ENCODE data around the gene RIMBP2. TPM values are rescaled to one million over a fixed set of nuclear protein-coding genes. Genes with fewer than 3 reads are reported as not detected.

RIMBP2 gene
- total RNA-seq, 1 experiment from 2014 or later, result not detected

- H3K4me1 ChIP-seq, result no peaks in the 10 kb centered on the region
- no TSS peak for BruUV-seq (replicated peaks)
- H3K9me3 Mint-ChIP-seq (ENCODE audit: unreplicated experiment), result peaks cover 10% of the 10 kb centered on the region
- H3K4me1 Mint-ChIP-seq (ENCODE audit: low read depth, unreplicated experiment), result no peaks in the 10 kb centered on the region
- no peak overlapping the region for H3K27ac Mint-ChIP-seq (ENCODE audit: unreplicated experiment)
- H3K27me3 Mint-ChIP-seq (ENCODE audit: insufficient read depth, unreplicated experiment), result peaks cover 6% of the 10 kb centered on the region
- ChIA-PET CTCF (no interaction called here), POLR2A (no interaction called here)
- H3K9me3 ChIP-seq, result no peaks in the 10 kb centered on the region
- intact Hi-C loops (cut with micrococcal nuclease; ENCODE audit: unreplicated experiment), result no loop called here
- no peaks in the 10 kb centered on the region for H3K27me3 ChIP-seq (replicated peaks; ENCODE audit: control insufficient read depth, insufficient read depth, low read length)
- TF ChIP-seq CTCF (IDR thresholded peaks at IDR 0.05; ENCODE audit: insufficient read depth in 1 of 2, low read depth in 1 of 2, low read length in 1 of 2, severe bottlenecking in 1 of 2, unreplicated experiment in 1 of 2), result no peak
- no peaks in the 10 kb centered on the region for H3K36me3 ChIP-seq (ENCODE audit: control insufficient read depth, insufficient read depth, low read length)
- no peaks in the 10 kb centered on the region for H3K36me3 Mint-ChIP-seq (ENCODE audit: insufficient read depth, unreplicated experiment)
- H3K4me3 ChIP-seq (ENCODE audit: low read depth, low read length), result no peak overlapping the region
- H3K4me3 Mint-ChIP-seq (ENCODE audit: unreplicated experiment), result no peak overlapping the region
- DNase-seq, result no peak
These were observed 177.6 kb downstream of the RIMBP2 start for GRCh38 chr12:130538343-130539095.

- TF ChIP-seq CTCF (IDR thresholded peaks at IDR 0.05; ENCODE audit: insufficient read depth in 1 of 2, low read depth in 1 of 2, low read length in 1 of 2, severe bottlenecking in 1 of 2, unreplicated experiment in 1 of 2), result no peak
- Mint-ChIP-seq H3K36me3 (ENCODE audit: insufficient read depth, unreplicated experiment) (no peaks in the 10 kb centered on the region), H3K27ac (ENCODE audit: unreplicated experiment) (no peak overlapping the region), H3K9me3 (ENCODE audit: unreplicated experiment) (peaks cover 10% of the 10 kb centered on the region), H3K27me3 (ENCODE audit: insufficient read depth, unreplicated experiment) (peaks cover 6% of the 10 kb centered on the region), H3K4me1 (ENCODE audit: low read depth, unreplicated experiment) (no peaks in the 10 kb centered on the region), H3K4me3 (ENCODE audit: unreplicated experiment) (no peak overlapping the region)
- no peaks in the 10 kb centered on the region for H3K27me3 ChIP-seq (replicated peaks; ENCODE audit: control insufficient read depth, insufficient read depth, low read length)
- H3K4me3 ChIP-seq (ENCODE audit: low read depth, low read length), result no peak overlapping the region
- no TSS peak for BruUV-seq (replicated peaks)
- no peaks in the 10 kb centered on the region for H3K9me3 ChIP-seq
- H3K36me3 ChIP-seq (ENCODE audit: control insufficient read depth, insufficient read depth, low read length), result no peaks in the 10 kb centered on the region
- ChIA-PET POLR2A (no interaction called here), CTCF (no interaction called here)
- no peaks in the 10 kb centered on the region for H3K4me1 ChIP-seq
- intact Hi-C loops (cut with micrococcal nuclease; ENCODE audit: unreplicated experiment), result no loop called here
- DNase-seq, result no peak
These were observed 178.4 kb downstream of the RIMBP2 start for GRCh38 chr12:130537655-130538054.

DNA sequence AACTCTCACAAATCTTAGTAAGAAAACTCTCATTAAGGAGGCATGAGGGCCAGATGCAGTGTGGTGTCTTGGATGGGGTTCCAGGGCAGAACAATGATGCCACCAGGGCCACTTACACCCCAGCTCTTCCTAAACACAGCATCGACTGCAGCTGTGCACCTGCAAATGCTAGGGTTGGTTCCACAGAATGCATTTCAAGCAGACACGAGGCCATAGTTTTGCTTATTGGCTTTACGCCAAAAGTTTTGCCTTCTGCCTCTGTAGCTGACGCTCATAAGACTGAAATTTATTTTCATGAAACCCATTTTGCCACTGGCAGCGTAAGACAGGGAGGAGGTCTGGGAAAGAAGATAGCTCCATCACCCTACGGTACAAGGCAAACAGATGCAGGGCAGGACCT lies 179.0 kb downstream of the RIMBP2 start:
- no peak for DNase-seq
- POLR2A ChIA-PET, result no interaction called here
- CTCF ChIA-PET, result no interaction called here
- H3K4me3 ChIP-seq (ENCODE audit: low read depth, low read length), result no peak overlapping the region
- BruUV-seq (replicated peaks), result no TSS peak
- H3K27me3 ChIP-seq (replicated peaks; ENCODE audit: control insufficient read depth, insufficient read depth, low read length), result no peaks in the 10 kb centered on the region
- H3K36me3 ChIP-seq (ENCODE audit: control insufficient read depth, insufficient read depth, low read length), result no peaks in the 10 kb centered on the region
- no peaks in the 10 kb centered on the region for H3K36me3 Mint-ChIP-seq (ENCODE audit: insufficient read depth, unreplicated experiment)
- no peak for TF ChIP-seq CTCF (IDR thresholded peaks at IDR 0.05; ENCODE audit: insufficient read depth in 1 of 2, low read depth in 1 of 2, low read length in 1 of 2, severe bottlenecking in 1 of 2, unreplicated experiment in 1 of 2)
- intact Hi-C loops (cut with micrococcal nuclease; ENCODE audit: unreplicated experiment), result no loop called here
- H3K4me1 Mint-ChIP-seq (ENCODE audit: low read depth, unreplicated experiment), result no peaks in the 10 kb centered on the region
- peaks cover 10% of the 10 kb centered on the region for H3K9me3 Mint-ChIP-seq (ENCODE audit: unreplicated experiment)
- H3K4me1 ChIP-seq, result no peaks in the 10 kb centered on the region
- no peaks in the 10 kb centered on the region for H3K9me3 ChIP-seq
- H3K4me3 Mint-ChIP-seq (ENCODE audit: unreplicated experiment), result no peak overlapping the region
- H3K27ac Mint-ChIP-seq (ENCODE audit: unreplicated experiment), result no peak overlapping the region
- peaks cover 6% of the 10 kb centered on the region for H3K27me3 Mint-ChIP-seq (ENCODE audit: insufficient read depth, unreplicated experiment)

Measured in Caco-2 (cell line).